AG04449 (cell line): ENCODE data around the gene RUNX1.

Experiments
- CTCF ChIA-PET: fragments of 350-600 bp; formaldehyde crosslinking; extraction: SDS; loops from one replicate; lab custom pipeline; 2021; ENCODE audit warnings: antibody characterized with exemption; lab: Yijun Ruan, JAX
- POLR2A ChIA-PET: fragments of 400-600, 350-600 bp; formaldehyde crosslinking; extraction: SDS; loops from one replicate; lab custom pipeline; 2020; ENCODE audit warnings: antibody characterized with exemption, inconsistent platforms; lab: Yijun Ruan, JAX
- DNase-seq: peaks from one replicate; pipeline ENCODE4 v3.0.0-alpha.2; 2010; ENCODE audit warnings: low read depth, low spot score
- H3K4me3 ChIP-seq: 2 replicates; pipeline ENCODE4 v1.5.1; 2011; ENCODE audit warnings: low read depth, mild to moderate bottlenecking, control low read depth, low read length
- CTCF ChIP-seq: IDR thresholded peaks from one replicate; pipeline ENCODE4 v1.5.1; 2011; ENCODE audit warnings: mild to moderate bottlenecking, moderate library complexity, low read length, control low read depth, inconsistent platforms; ENCODE audit not compliant: insufficient read depth; ENCODE audit errors: missing control alignments

RUNX1 gene

GRCh38 chr21:34988625-34989024 lies 60.5 kb downstream of the RUNX1 start:
- CTCF ChIA-PET, result interaction anchor here (1.3 kb wide), 2 partner anchors 96 to 99 kb away, joined by 4 read pairs; no protein-coding TSS in a partner anchor

GRCh38 chr21:34988139-34988538 lies 61.0 kb downstream of the RUNX1 start:
- POLR2A ChIA-PET, result interaction anchor here (1.6 kb wide), 1 partner anchor 102 kb away, joined by 4 read pairs; no protein-coding TSS in a partner anchor
- DNase-seq, result no peak
- TF ChIP-seq CTCF, result no peak
- no peak overlapping the region for H3K4me3 ChIP-seq
- CTCF ChIA-PET, result interaction anchor here (1.4 kb wide), 1 partner anchor 9 kb away, joined by 4 read pairs; no protein-coding TSS in a partner anchor

More at GRCh38 chr21:34988625-34989024, 60.5 kb downstream of the RUNX1 start:
- no peak for TF ChIP-seq CTCF
- DNase-seq, result no peak
- no peak overlapping the region for H3K4me3 ChIP-seq
- POLR2A ChIA-PET, result interaction anchor here (0.9 kb wide), 1 partner anchor 944 kb away, joined by 4 read pairs; no protein-coding TSS in a partner anchor

DNA sequence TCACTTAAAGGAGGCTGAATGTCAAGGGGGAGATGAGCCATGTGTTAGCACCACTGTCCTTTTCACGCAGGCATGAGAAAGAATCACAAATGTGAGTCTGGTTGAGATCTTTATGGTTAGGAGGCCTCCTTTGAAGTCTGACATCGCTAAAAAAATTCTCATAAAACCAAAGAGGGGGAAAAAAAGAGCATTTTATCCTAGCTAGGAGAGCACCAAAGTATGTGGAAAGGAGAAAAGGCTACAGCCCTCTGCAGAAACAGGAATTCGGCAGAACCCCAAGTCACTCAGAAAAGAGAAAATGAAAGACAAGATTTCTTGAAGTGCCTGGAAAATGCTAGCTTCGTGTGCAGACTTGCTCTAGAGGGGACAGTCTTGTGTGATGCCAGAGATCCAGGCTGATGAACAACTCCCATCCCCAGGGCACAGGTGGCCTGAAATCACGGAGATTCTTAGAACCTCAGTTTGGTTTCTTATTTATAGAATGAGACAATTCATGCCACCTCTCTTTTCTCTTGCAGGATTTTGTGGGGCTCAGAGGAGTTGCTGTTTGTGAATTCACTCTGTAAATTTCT lies 61.5 kb downstream of the RUNX1 start:
- CTCF ChIA-PET, result interaction anchor here (1.4 kb wide), 1 partner anchor 10 kb away, joined by 4 read pairs; no protein-coding TSS in a partner anchor
- POLR2A ChIA-PET, result interaction anchor here (0.7 to 1.6 kb wide), 2 partner anchors 99 to 101 kb away, joined by 4 read pairs; no protein-coding TSS in a partner anchor
- no peak for TF ChIP-seq CTCF
- no peak for DNase-seq
- no peak overlapping the region for H3K4me3 ChIP-seq

GRCh38 chr21:34986561-34987500 lies 62.3 kb downstream of the RUNX1 start:
- DNase-seq, result peak; percentile 47
- TF ChIP-seq CTCF, result peak; percentile 10
- POLR2A ChIA-PET, result interaction anchor here (0.7 to 1.6 kb wide), 2 partner anchors 98 to 100 kb away, joined by 4 read pairs; no protein-coding TSS in a partner anchor

DNA sequence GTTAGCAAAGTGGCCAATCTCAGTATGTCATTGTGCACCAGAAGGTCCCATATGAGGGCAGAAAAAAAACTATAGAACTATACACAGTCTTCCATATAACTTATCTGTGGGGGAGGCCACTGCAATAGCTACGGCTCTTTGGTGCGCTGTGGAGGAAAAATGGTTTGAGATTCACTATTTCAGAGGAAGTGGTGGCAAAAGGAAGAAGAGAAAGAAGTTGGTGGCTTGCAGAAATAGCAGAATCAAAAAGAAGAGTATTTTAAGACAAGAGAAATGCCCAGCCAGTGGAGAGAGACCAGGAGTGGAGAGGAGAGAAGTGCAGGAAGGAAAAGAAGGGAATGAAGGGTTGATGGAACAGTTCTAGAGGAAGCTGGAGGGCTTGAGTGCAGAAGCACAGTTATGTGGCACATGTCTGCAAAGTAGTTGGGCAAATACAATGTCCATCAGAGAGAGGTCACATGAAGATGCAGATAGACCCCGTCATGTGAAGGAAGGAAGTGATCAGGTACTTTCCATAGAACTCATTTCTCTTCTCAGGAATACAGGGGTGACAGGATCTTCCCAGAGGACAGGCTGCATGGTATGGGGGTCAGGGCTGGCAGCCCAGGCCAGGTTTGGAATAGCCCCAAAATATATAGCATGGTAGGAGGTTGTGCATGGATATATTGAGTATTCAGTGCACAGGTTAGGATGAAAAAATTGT lies 64.6 kb downstream of the RUNX1 start:
- no peak overlapping the region for H3K4me3 ChIP-seq
- no peak for TF ChIP-seq CTCF
- no peak for DNase-seq
- ChIA-PET CTCF (no interaction called here), POLR2A (interaction anchor here (2.6 kb wide), 1 partner anchor 97 kb away, joined by 14 read pairs; no protein-coding TSS in a partner anchor)

More at GRCh38 chr21:34986561-34987500, 62.3 kb downstream of the RUNX1 start:
- CTCF ChIA-PET, result interaction anchor here (1.4 kb wide), 1 partner anchor 10 kb away, joined by 4 read pairs; no protein-coding TSS in a partner anchor
- no peak overlapping the region for H3K4me3 ChIP-seq
